H9 (cell line): ENCODE measurements around the gene MICALL2. TPM values are rescaled to one million over a fixed set of nuclear protein-coding genes. Genes with fewer than 3 reads are reported as not detected.

ENCODE experiments used
- DNase-seq: peaks from one replicate; pipeline ENCODE4 v3.0.0-alpha.2; 2017
- H2AFZ ChIP-seq: one replicate; pipeline ENCODE4 v1.6.1; 2013; ENCODE audit warnings: mild to moderate bottlenecking, low read length, control low read depth, moderate library complexity
- H2AK5ac ChIP-seq: 2 replicates; pipeline ENCODE4 v1.6.1; 2013; ENCODE audit warnings: low read length, control low read depth, mixed read lengths; ENCODE audit not compliant: insufficient read length
- H2BK120ac ChIP-seq: one replicate; pipeline ENCODE4 v1.6.1; 2013; ENCODE audit warnings: low read depth, mild to moderate bottlenecking, low read length, control low read depth, inconsistent platforms; ENCODE audit not compliant: poor library complexity, severe bottlenecking
- H2BK12ac ChIP-seq: 2 replicates; pipeline ENCODE4 v1.6.1; 2013; ENCODE audit warnings: low read length, control low read depth, mixed read lengths, low read depth; ENCODE audit not compliant: insufficient read length
- H2BK15ac ChIP-seq: 2 replicates; pipeline ENCODE4 v1.6.1; 2013; ENCODE audit warnings: low read depth, low read length, control low read depth
- H2BK20ac ChIP-seq: one replicate; pipeline ENCODE4 v1.6.1; 2013; ENCODE audit warnings: low read depth, mild to moderate bottlenecking, low read length, control low read depth, inconsistent platforms; ENCODE audit not compliant: poor library complexity, severe bottlenecking
- H2BK5ac ChIP-seq: 2 replicates; pipeline ENCODE4 v1.6.1; 2013; ENCODE audit warnings: low read length, control low read depth, mixed read lengths; ENCODE audit not compliant: insufficient read length
- H3K14ac ChIP-seq: 2 replicates; pipeline ENCODE4 v1.6.1; 2013; ENCODE audit warnings: low read length, control low read depth; ENCODE audit not compliant: insufficient read depth
- H3K18ac ChIP-seq: 2 replicates; pipeline ENCODE4 v1.6.1; 2013; ENCODE audit warnings: low read depth, mild to moderate bottlenecking, mixed read lengths, low read length, control low read depth; ENCODE audit not compliant: insufficient read length
- H3K23ac ChIP-seq: 2 replicates; pipeline ENCODE4 v1.6.1; 2013; ENCODE audit warnings: low read length, control low read depth, mixed read lengths, low read depth; ENCODE audit not compliant: insufficient read length
- H3K23me2 ChIP-seq: 2 replicates; pipeline ENCODE4 v1.6.1; 2013; ENCODE audit warnings: low read depth, mild to moderate bottlenecking, mixed read lengths, low read length, control low read depth; ENCODE audit not compliant: insufficient read length, poor library complexity, severe bottlenecking
- H3K27ac ChIP-seq: 2 replicates; pipeline ENCODE4 v1.5.1; 2013; ENCODE audit warnings: low read length, control low read depth, mixed read lengths, low read depth; ENCODE audit not compliant: insufficient read length
- H3K27me3 ChIP-seq: 2 replicates; pipeline ENCODE4 v1.6.1; 2013; ENCODE audit warnings: low read length, control low read depth, inconsistent platforms; ENCODE audit not compliant: insufficient read depth
- H3K4ac ChIP-seq: 2 replicates; pipeline ENCODE4 v1.6.1; 2013; ENCODE audit warnings: low read depth, mild to moderate bottlenecking, control low read depth, inconsistent platforms, low read length, moderate library complexity
- H3K4me1 ChIP-seq: 2 replicates; pipeline ENCODE4 v1.6.1; 2013; ENCODE audit warnings: low read length, control low read depth, inconsistent platforms; ENCODE audit not compliant: insufficient read depth
- H3K4me2 ChIP-seq: 2 replicates; pipeline ENCODE4 v1.6.1; 2013; ENCODE audit warnings: low read length, control low read depth, mixed read lengths; ENCODE audit not compliant: insufficient read length, insufficient read depth
- H3K56ac ChIP-seq: 2 replicates; pipeline ENCODE4 v1.6.1; 2013; ENCODE audit warnings: low read depth, mild to moderate bottlenecking, mixed read lengths, low read length, control low read depth; ENCODE audit not compliant: insufficient read length
- H3K79me1 ChIP-seq: 2 replicates; pipeline ENCODE4 v1.6.1; 2013; ENCODE audit warnings: low read depth, mild to moderate bottlenecking, moderate library complexity, low read length, control low read depth, inconsistent platforms; ENCODE audit not compliant: insufficient read depth, poor library complexity, severe bottlenecking
- H3K79me2 ChIP-seq: 2 replicates; pipeline ENCODE4 v1.6.1; 2013; ENCODE audit warnings: low read length, control low read depth, inconsistent platforms; ENCODE audit not compliant: insufficient read depth
- H3K9ac ChIP-seq: 2 replicates; pipeline ENCODE4 v1.6.1; 2013; ENCODE audit warnings: low read length, control low read depth, mixed read lengths; ENCODE audit not compliant: insufficient read length; ENCODE audit errors: extremely low read depth
- H3K9me3 ChIP-seq: one replicate; pipeline ENCODE4 v1.6.1; 2013; ENCODE audit warnings: low read depth, low read length, inconsistent platforms; ENCODE audit not compliant: control insufficient read depth
- H3T11ph ChIP-seq: one replicate; pipeline ENCODE4 v1.6.1; 2013; ENCODE audit warnings: mild to moderate bottlenecking, low read length, control low read depth, inconsistent platforms
- H4K20me1 ChIP-seq: one replicate; pipeline ENCODE4 v1.6.1; 2013; ENCODE audit not compliant: control insufficient read depth, insufficient read length, insufficient read depth
- H4K5ac ChIP-seq: 2 replicates; pipeline ENCODE4 v1.6.1; 2013; ENCODE audit warnings: low read depth, mild to moderate bottlenecking, mixed read lengths, low read length, control low read depth; ENCODE audit not compliant: insufficient read length
- H4K8ac ChIP-seq: replicated peaks from 2 replicates; pipeline ENCODE4 v1.6.1; 2013; ENCODE audit warnings: low read length, control low read depth, mixed read lengths, low read depth; ENCODE audit not compliant: insufficient read length
- H4K91ac ChIP-seq: 2 replicates; pipeline ENCODE4 v1.6.1; 2013; ENCODE audit warnings: low read depth, mild to moderate bottlenecking, moderate library complexity, mixed read lengths, low read length, control low read depth; ENCODE audit not compliant: insufficient read length
- H3K27ac Mint-ChIP-seq, 3 experiments: 2 replicates in 2 of 3; 3 replicates in 1 of 3; pipeline ENCODE4 v1.8.0; 2020 to 2021; ENCODE audit warnings: mixed read lengths in 3 of 3, mild to moderate bottlenecking in 1 of 3, moderate library complexity in 1 of 3
- H3K27me3 Mint-ChIP-seq: 2 replicates; pipeline ENCODE4 v1.8.0; 2021; ENCODE audit warnings: low read depth, mild to moderate bottlenecking, moderate library complexity, mixed read lengths
- H3K36me3 Mint-ChIP-seq, 3 experiments: 2 replicates in 2 of 3; 3 replicates in 1 of 3; pipeline ENCODE4 v1.8.0; 2020 to 2021; ENCODE audit warnings: low read depth in 3 of 3, mixed read lengths in 3 of 3; ENCODE audit not compliant: insufficient read depth in 1 of 3
- H3K4me1 Mint-ChIP-seq, 2 experiments: 2 replicates each; pipeline ENCODE4 v1.8.0; 2020; ENCODE audit warnings: mixed read lengths in 2 of 2
- H3K4me3 Mint-ChIP-seq, 2 experiments: 2 replicates in 1 of 2; 3 replicates in 1 of 2; pipeline ENCODE4 v1.8.0; 2020 to 2021; ENCODE audit warnings: mild to moderate bottlenecking in 2 of 2, mixed read lengths in 2 of 2, moderate library complexity in 1 of 2
- H3K9me3 Mint-ChIP-seq, 2 experiments: 2 replicates in 1 of 2; 3 replicates in 1 of 2; pipeline ENCODE4 v1.8.0; 2020; ENCODE audit warnings: mild to moderate bottlenecking in 2 of 2, mixed read lengths in 2 of 2, moderate library complexity in 1 of 2
- WGBS: extraction: QIAGEN DNeasy Blood & Tissue Kit; methylation state at CpG from one replicate; pipeline ENCODE4 v1.1.7; 2013; ENCODE audit warnings: missing lambda C conversion rate, low lambda C conversion rate, mixed read lengths; ENCODE audit not compliant: insufficient read length; ENCODE audit errors: extremely low coverage; 5-methylcytosine and 5-hydroxymethylcytosine counted together
- total RNA-seq: library from RNA; stranded (reverse); gene quantifications from 2 replicates; pipeline ENCODE4 v1.2.1, GENCODE V29; 2021
- TF ChIP-seq, protein P1 (sequence below): fragments of 200-600 bp; sonication (generic); conservative IDR thresholded peaks from 3 replicates; pipeline ENCODE4 v1.8.0; 2021; ENCODE audit warnings: antibody characterized with exemption, mild to moderate bottlenecking

MICALL2 gene
- total RNA-seq, 1 experiment from 2014 or later = 7.1 TPM

- H3K36me3 Mint-ChIP-seq = peaks cover 6 to 54% (median 46%) of the 10 kb centered on the region in 3 experiments
- no peak overlapping the region for H2BK120ac ChIP-seq
- DNase-seq = no peak
Observed at GRCh38 chr7:1483079-1483478, 23.8 kb upstream of the MICALL2 start.

More at GRCh38 chr7:1483079-1483478, 23.8 kb upstream of the MICALL2 start:
- no peak overlapping the region for H3K4me2 ChIP-seq
- H4K8ac ChIP-seq = no peak overlapping the region
- H4K20me1 ChIP-seq = no peaks in the 10 kb centered on the region
- H3K23ac ChIP-seq = no peak overlapping the region
- no peak overlapping the region for H2BK12ac ChIP-seq
- H3K79me1 ChIP-seq = no peaks in the 10 kb centered on the region
- no peak overlapping the region for H3K4me3 Mint-ChIP-seq
- WGBS = no CpG with 5 or more reads among the region's 22 CpGs
- H3K9ac ChIP-seq = no peak overlapping the region
- no peak overlapping the region for H4K5ac ChIP-seq
- no peak overlapping the region for H2AFZ ChIP-seq
- no peak overlapping the region for H3K27ac Mint-ChIP-seq
- no peaks in the 10 kb centered on the region for H3K9me3 ChIP-seq
- no peak overlapping the region for H2AK5ac ChIP-seq
- TF ChIP-seq, protein P1, sequence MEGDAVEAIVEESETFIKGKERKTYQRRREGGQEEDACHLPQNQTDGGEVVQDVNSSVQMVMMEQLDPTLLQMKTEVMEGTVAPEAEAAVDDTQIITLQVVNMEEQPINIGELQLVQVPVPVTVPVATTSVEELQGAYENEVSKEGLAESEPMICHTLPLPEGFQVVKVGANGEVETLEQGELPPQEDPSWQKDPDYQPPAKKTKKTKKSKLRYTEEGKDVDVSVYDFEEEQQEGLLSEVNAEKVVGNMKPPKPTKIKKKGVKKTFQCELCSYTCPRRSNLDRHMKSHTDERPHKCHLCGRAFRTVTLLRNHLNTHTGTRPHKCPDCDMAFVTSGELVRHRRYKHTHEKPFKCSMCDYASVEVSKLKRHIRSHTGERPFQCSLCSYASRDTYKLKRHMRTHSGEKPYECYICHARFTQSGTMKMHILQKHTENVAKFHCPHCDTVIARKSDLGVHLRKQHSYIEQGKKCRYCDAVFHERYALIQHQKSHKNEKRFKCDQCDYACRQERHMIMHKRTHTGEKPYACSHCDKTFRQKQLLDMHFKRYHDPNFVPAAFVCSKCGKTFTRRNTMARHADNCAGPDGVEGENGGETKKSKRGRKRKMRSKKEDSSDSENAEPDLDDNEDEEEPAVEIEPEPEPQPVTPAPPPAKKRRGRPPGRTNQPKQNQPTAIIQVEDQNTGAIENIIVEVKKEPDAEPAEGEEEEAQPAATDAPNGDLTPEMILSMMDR = no peak
- no peak overlapping the region for H2BK5ac ChIP-seq
- no peak overlapping the region for H3T11ph ChIP-seq
- H4K91ac ChIP-seq = no peak overlapping the region
- H2BK20ac ChIP-seq = no peak overlapping the region
- no peak overlapping the region for H3K56ac ChIP-seq
- H3K23me2 ChIP-seq = no peaks in the 10 kb centered on the region
- H3K4ac ChIP-seq = no peak overlapping the region
- H3K27me3 ChIP-seq = no peaks in the 10 kb centered on the region
- no peak overlapping the region for H3K14ac ChIP-seq
- H3K4me1 ChIP-seq = no peaks in the 10 kb centered on the region
- no peaks in the 10 kb centered on the region for H3K4me1 Mint-ChIP-seq
- H3K27ac ChIP-seq = no peak overlapping the region
- H3K9me3 Mint-ChIP-seq = no peaks in the 10 kb centered on the region
- H2BK15ac ChIP-seq = no peak overlapping the region
- no peaks in the 10 kb centered on the region for H3K27me3 Mint-ChIP-seq
- no peak overlapping the region for H3K18ac ChIP-seq
- H3K79me2 ChIP-seq = no peaks in the 10 kb centered on the region
